RCC 7860 (cell line): ENCODE measurements around the gene HEXIM1.

ENCODE experiments used
- DNase-seq: peaks from one replicate; pipeline ENCODE4 v3.0.0-alpha.2; 2015; ENCODE audit warnings: low spot score
- FAIRE-seq: peaks from 2 replicates; lab custom pipeline; 2012; peaks lifted over from hg19 to GRCh38; lab: Jason Lieb, UNC

The HEXIM1 gene

DNA sequence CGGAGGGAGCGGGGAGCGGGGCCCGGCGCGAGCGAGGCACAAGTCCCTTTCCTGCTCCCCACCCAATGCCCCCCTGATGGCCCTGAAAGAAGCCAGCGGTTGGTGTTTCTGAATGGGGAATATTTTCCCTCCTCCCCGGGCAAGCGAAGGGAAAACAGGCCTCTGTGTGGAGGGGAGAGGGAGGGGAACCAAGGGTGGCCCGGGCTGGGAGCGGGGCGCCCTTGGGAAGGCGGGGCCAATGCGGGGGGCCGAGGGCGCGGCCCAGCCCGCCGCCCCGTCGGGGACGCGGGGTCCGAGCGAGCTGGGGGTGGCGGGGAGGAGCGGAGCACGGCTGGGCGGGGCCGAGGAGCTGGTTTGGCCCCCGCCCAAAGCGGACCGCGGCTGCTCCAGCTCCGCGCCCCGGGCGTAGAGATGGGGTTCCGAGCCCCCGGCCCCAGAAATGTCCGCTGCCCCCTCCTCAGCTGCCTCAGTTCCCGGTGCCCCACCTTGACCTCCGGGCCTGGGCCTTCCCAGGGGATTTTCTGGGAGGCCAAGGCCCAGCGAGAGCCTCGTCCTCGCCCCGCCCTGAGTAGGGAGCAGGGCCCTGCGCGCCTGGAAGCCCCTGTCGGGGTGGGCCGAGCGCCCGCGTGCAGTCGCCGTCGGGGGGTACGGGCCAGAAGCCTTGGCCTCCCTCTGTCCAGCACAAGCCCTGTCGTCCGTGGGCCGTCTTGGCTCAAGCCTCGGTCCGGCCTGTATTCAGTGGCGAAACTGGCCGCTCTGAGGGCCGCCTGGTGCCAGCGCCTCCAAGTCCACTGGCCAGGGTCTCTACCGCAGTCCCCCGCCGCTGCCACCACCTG lies 3.9 kb upstream of the HEXIM1 start:
- FAIRE-seq = no peak

GRCh38 chr17:45145035-45145389 lies 3.3 kb upstream of the HEXIM1 start:
- DNase-seq (no peak), FAIRE-seq (no peak)

More for the DNA sequence above, 3.9 kb upstream of the HEXIM1 start:
- DNase-seq = no peak

DNA sequence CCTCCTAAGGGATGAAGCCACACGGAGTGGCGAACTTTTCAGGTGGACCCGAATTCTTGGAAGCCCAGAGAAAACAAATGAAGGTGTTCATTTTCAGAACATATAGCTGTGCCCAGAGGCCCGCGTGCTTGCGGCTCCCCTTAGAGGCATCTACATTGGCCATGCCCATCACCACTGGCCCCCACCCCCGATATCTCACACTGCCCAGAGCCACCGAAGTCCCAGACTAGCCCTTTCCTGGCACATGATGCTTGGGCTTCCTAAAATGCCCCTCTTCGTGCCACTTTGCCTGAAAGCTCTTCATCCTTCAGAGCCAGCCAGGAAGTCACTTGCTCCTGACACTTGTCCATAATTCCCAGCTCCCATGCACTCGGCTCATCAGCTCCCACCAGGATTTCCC lies 2.1 kb upstream of the HEXIM1 start:
- FAIRE-seq (no peak), DNase-seq (no peak)

- FAIRE-seq (no peak), DNase-seq (no peak)
These were observed 1.7 kb upstream of the HEXIM1 start for GRCh38 chr17:45146592-45146889.

DNA sequence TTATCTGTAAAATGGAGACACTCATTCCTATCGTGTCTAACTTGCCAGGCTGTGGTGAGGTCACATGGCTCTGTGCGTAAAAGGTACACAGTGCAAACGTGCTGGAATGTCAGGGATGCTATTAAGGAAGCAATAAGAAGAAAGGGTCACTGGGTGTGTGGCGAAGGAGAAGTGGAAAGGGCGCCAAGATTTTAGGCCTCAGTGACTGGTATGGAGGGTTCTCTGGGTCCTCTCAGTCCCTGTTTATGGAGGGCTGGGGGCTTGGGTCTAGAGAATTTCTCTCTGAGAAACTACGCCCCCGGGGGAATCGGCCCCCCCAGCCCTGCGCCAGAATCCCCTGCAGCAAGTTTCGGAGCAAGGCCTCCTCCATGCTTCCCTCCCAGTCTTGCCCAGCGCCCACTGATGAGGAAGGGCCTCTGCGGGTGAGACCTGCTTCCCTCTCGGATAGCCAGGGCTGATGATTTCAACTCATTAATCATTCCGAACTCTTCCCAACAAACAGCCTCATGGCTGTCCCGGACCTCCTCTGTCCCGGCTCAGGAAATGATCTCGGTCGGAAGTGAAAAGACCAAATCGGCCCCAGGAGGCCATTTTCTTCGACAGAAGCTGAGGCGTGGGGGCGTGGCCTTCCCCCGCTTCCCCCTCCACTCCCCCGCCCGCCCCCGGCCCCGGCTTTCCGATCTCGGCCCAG lies 1.2 kb upstream of the HEXIM1 start:
- DNase-seq (peak; percentile 65), FAIRE-seq (no peak)

- FAIRE-seq (no peak), DNase-seq (peak; percentile 83)
These were observed 593 bp upstream of the HEXIM1 start for GRCh38 chr17:45147581-45148182.

GRCh38 chr17:45149037-45149668 lies 878 bp downstream of the HEXIM1 start:
- DNase-seq = peak; percentile 75
- no peak for FAIRE-seq

- FAIRE-seq = no peak
- DNase-seq = peak; percentile 38
These were observed 1.7 kb downstream of the HEXIM1 start for GRCh38 chr17:45149669-45150664.

DNA sequence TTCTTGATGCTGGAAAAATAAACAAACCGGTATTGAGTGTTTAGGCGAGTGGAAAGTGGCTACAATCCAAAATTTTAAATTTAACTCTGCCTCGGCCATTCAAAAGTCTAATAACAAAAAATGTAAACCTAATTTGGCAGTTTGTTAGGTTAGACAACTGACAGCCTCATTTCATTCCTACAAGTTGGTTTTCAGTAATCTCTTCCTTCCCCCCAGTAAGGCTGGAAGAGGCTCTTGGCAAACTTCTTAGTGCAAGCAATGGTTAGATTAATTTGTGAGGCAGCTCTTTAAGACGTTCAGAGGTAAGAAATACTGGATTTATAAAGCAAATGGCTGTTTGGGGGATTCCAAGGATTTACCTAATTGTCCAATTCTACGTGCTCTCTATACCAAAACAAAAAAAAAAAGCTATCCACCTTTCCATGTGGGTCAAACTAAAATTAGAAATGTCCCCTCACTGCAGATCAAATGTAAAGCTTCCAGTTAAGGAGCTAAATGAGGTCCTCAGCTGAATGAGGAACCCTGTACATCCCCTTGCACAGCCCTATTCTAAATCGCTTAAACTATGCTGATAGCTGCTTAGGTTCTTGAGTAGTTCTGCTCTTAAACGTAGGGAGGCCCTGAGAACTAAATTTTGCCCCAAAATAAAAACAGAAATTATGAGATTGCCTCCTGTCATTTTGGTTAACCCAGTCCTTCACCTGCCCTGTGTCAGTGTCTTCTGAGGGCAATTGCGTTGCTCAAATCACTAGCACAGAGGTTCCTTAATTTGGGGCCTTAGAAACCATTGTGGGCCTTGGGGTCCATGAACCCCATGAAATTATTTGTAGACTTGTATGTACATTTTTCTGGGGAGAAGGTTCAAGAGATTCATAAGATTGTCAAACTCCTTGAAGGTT lies 2.9 kb downstream of the HEXIM1 start:
- FAIRE-seq (no peak), DNase-seq (no peak)

- DNase-seq (no peak), FAIRE-seq (no peak)
These were observed 6.8 kb downstream of the HEXIM1 start for GRCh38 chr17:45155029-45155428.

DNA sequence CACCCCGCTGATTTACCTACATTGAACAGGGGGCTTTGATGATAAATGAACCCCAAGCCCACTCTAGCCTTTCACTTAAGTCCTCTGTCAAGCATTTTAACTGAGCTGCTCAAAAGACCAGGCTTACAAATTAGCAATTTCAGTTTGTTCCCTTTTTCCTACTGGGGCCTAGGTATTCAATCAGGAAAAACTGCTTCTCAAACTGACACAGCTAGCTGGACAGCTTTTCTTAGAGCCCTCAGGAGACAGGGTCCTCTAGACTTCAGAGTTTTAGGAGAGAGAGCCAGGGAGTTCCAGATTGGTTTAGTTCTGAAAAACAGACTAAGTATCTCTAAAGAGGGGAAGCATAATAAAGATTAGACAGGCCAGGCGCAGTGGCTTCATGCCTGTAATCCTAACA lies 7.2 kb downstream of the HEXIM1 start:
- FAIRE-seq (no peak), DNase-seq (no peak)

DNA sequence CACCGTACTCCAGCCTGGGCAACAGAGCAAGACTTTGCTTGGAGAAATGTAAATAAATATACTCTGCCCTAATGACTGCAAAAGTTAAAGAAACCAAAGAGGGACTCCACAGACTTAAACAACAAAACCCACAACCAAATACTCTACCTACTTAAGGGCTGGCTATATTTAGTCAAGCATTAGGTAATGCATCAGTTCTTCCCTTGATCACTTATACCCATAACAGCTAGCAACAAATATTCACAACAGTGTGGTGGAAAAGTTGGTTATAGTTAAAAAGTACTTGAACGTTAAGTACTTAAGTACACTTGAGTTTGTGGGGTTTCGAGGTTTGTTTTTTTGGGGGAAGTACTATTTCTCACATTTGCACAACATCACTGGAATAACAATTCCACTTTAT lies 8.0 kb downstream of the HEXIM1 start:
- FAIRE-seq (no peak), DNase-seq (no peak)

DNA sequence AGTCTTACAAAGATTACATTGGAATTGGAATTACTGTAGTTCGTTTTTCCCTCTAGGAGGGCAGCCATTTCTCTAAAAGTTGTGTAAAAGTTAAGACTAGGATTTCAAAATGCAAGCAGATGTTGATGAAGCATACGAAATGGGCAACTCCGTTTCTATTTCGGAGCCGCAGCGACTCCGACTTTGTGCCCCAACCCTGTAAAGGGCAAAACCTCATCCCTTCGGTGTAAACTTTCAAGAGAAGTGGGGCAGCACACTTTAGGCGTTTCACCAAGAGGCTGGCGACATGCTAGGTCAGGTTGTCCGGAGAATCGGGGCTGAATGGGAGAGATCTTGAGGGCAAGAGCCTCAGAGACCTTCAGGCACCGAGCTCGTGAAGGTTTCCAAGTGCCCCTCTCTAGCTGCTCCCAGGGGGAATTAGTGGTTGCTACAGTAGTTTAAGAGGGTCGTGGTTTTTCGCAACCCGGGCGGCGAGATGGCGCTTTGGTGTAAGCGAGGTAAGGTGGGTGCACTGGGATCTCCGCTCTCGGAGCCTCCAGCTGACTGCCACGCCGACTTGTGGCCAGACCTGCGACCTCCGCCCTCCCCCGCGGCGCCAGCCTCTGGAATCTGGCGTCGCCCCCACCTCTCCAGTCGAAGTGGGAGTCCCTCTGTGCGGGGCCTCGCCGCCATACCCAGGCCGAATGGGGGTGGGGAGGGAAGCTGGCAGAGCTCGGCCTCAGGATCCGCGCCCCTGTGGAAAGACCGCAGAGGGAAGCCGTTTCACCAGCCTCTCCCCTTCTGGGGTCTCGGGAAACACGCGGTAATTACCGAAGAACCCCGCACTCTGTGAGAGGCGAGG lies 12.4 kb downstream of the HEXIM1 start:
- DNase-seq (peak; percentile 44), FAIRE-seq (no peak)

GRCh38 chr17:45161288-45162024 lies 13.2 kb downstream of the HEXIM1 start, which contains the start of gene HEXIM2:
Gene HEXIM2, plus strand, starts transcription at chr17:45161875. Its CDS starts 919 bp downstream, at chr17:45162794.
- DNase-seq (peak; percentile 99), FAIRE-seq (peak; percentile 92)

DNA sequence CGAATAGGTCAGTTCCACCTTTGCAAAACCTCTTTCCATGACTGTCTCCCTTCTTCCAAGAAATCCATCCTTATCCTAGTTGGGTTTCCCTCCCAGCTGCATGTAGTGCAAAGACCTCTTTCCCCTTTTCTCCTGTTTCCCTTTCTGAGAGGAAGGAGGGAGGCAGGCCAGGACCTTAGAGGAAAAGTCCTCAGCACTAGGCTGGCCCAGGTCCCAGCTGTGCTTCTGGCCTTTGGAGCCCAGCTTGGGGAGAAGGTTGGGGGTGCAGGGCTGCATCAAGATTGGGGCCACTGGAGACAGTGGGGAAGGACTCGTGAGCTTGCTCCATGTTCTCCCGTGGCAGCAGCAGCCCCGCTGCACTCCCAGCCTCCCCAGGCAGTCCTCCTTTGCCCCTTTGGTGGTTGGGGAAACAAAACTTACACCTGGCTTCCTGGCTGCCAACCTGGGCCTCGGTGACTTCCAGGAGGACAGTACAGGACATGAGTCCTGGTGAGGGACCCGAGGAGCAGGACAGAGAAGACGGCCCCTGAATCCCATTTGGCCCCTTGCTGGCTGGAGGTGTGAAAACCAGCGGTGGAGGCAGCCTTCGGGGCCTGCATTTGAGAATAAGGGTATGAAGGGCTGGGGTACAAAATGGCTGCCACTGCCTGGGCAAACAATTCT lies 13.9 kb downstream of the HEXIM1 start:
- FAIRE-seq = no peak

GRCh38 chr17:45164734-45165269 lies 16.5 kb downstream of the HEXIM1 start:
- no peak for DNase-seq
- FAIRE-seq = no peak

More for the DNA sequence above, 13.9 kb downstream of the HEXIM1 start:
- DNase-seq = no peak
